HepG2 (cell line): ENCODE data around the gene VEZT. TPM values are rescaled to one million over a fixed set of nuclear protein-coding genes. Genes with fewer than 3 reads are reported as not detected.

Experiments used
- ATAC-seq: fragments of 200-7000 bp; cut with Tn5 transposase; 3 replicates; pipeline ENCODE4 v1.9.1; 2020; ENCODE audit warnings: mild to moderate bottlenecking, moderate library complexity
- BruUV-seq: library from RNA; stranded (reverse); fragments of 400-500 nt; replicated peaks from 2 replicates; lab custom pipeline; 2021; lab: Mats Ljungman, UMichigan
- CTCF ChIA-PET: fragments of 300-600 bp; formaldehyde crosslinking; extraction: SDS; loops from one replicate; lab custom pipeline; 2021; ENCODE audit warnings: low total read pairs, inconsistent platforms, low intra/inter-chr PET ratio; lab: Yijun Ruan, JAX
- POLR2A ChIA-PET: fragments of 350-600 bp; sonication (Branson Sonifier 250); formaldehyde crosslinking; loops from one replicate; lab custom pipeline; 2020; ENCODE audit warnings: antibody characterized with exemption, inconsistent platforms; lab: Yijun Ruan, JAX
- DNase-seq: peaks from one replicate; pipeline ENCODE4 v3.0.0-alpha.2; 2015; ENCODE audit warnings: low spot score
- FAIRE-seq: peaks from 3 replicates; lab custom pipeline; 2011; peaks lifted over from hg19 to GRCh38; lab: Jason Lieb, UNC
- H2AFZ ChIP-seq: one replicate; pipeline ENCODE4 v1.6.1; 2011; ENCODE audit warnings: low read length, inconsistent platforms
- H3K27ac ChIP-seq: fragments of 300-600 bp; 3 replicates; pipeline ENCODE4 v1.8.0; 2011; ENCODE audit warnings: mixed run types, mild to moderate bottlenecking, mixed read lengths, low read length, inconsistent platforms; ENCODE audit not compliant: insufficient read depth; ENCODE audit errors: extremely low read length
- H3K27me3 ChIP-seq, 2 experiments: fragments of 200-600 bp in 1 of 2; 2 replicates in 1 of 2; 3 replicates in 1 of 2; pipeline versions ENCODE4 v1.6.0 to v1.8.0; 2011; ENCODE audit warnings: low read length in 2 of 2, mild to moderate bottlenecking in 2 of 2, moderate library complexity in 2 of 2, inconsistent platforms in 1 of 2; ENCODE audit not compliant: insufficient read depth in 2 of 2, control insufficient read depth in 1 of 2
- H3K36me3 ChIP-seq, 2 experiments: fragments of 200-600 bp in 1 of 2; replicated peaks in 1 of 2; 2 replicates in 1 of 2; 3 replicates in 1 of 2; pipeline versions ENCODE4 v1.5.1 to v1.8.0; 2011; ENCODE audit warnings: low read length in 2 of 2, inconsistent platforms in 1 of 2; ENCODE audit not compliant: insufficient read depth in 2 of 2, control insufficient read depth in 1 of 2
- H3K4me1 ChIP-seq: 2 replicates; pipeline ENCODE4 v1.5.1; 2012; ENCODE audit warnings: low read length, inconsistent platforms; ENCODE audit not compliant: insufficient read depth
- H3K4me2 ChIP-seq: 2 replicates; pipeline ENCODE4 v1.6.0; 2011; ENCODE audit warnings: low read depth, low read length, inconsistent platforms
- H3K4me3 ChIP-seq, 3 experiments: fragments of 200-600 bp in 1 of 3; sonication (generic), shearing (Covaris generic) in 1 of 3; replicated peaks in 1 of 3; 2 replicates each; pipeline ENCODE4 v1.5.1; 2011 to 2016; ENCODE audit warnings: low read length in 3 of 3, inconsistent platforms in 2 of 3, low read depth in 2 of 3, mild to moderate bottlenecking in 2 of 3, control low read depth in 1 of 3, mixed read lengths in 1 of 3; ENCODE audit not compliant: insufficient read depth in 1 of 3
- H3K79me2 ChIP-seq: one replicate; pipeline ENCODE4 v1.6.1; 2011; ENCODE audit warnings: low read length, inconsistent platforms; ENCODE audit not compliant: insufficient read depth
- H3K9ac ChIP-seq: 2 replicates; pipeline ENCODE4 v1.6.0; 2011; ENCODE audit warnings: mild to moderate bottlenecking, low read depth, low read length, inconsistent platforms; ENCODE audit not compliant: insufficient read depth
- H3K9me3 ChIP-seq: 2 replicates; pipeline ENCODE4 v1.5.1; 2012; ENCODE audit warnings: mild to moderate bottlenecking, low read length
- H4K20me1 ChIP-seq: 2 replicates; pipeline ENCODE4 v1.6.0; 2011; ENCODE audit warnings: inconsistent platforms, mild to moderate bottlenecking, low read length, moderate library complexity; ENCODE audit not compliant: insufficient read depth
- HHEX ChIP-seq: IDR thresholded peaks from 2 replicates; pipeline ENCODE4 v1.6.1; 2016; ENCODE audit warnings: control low read depth
- MZF1 ChIP-seq: sonication (generic); formaldehyde crosslinking; IDR thresholded peaks from 2 replicates; pipeline ENCODE4 v1.8.1; 2023; ENCODE audit warnings: mild to moderate bottlenecking, missing genetic modification reagents, borderline replicate concordance
- NONO ChIP-seq, 2 experiments: fragments of 450-650 bp in 1 of 2; sonication (generic) in 1 of 2; formaldehyde crosslinking in 1 of 2; IDR thresholded peaks in 1 of 2; conservative IDR thresholded peaks in 1 of 2; 2 replicates each; pipeline versions ENCODE4 v1.6.1 to v1.8.0; 2017 to 2022; ENCODE audit warnings: mild to moderate bottlenecking in 1 of 2, missing genetic modification reagents in 1 of 2, moderate library complexity in 1 of 2
- NPAS2 ChIP-seq: sonication (generic); formaldehyde crosslinking; IDR thresholded peaks from 2 replicates; pipeline ENCODE4 v1.8.0; 2022; ENCODE audit warnings: mild to moderate bottlenecking, missing genetic modification reagents, borderline replicate concordance
- NR2F1 ChIP-seq, 2 experiments: fragments of 450-650 bp in 1 of 2; formaldehyde crosslinking in 1 of 2; IDR thresholded peaks; 2 replicates each; pipeline versions ENCODE4 v1.5.0 to v1.6.1; 2016 to 2020; ENCODE audit warnings: mild to moderate bottlenecking in 1 of 2, missing compliant biosample characterization in 1 of 2, missing genetic modification reagents in 1 of 2, moderate library complexity in 1 of 2
- PHB2 ChIP-seq: fragments of 450-650 bp; IDR thresholded peaks from 2 replicates; pipeline ENCODE4 v1.6.1; 2018; ENCODE audit not compliant: partially characterized antibody
- SPEN ChIP-seq: sonication (generic); formaldehyde crosslinking; IDR thresholded peaks from 2 replicates; pipeline ENCODE4 v1.5.1; 2020; ENCODE audit warnings: low read depth, mild to moderate bottlenecking, missing genetic modification reagents
- TGIF2 ChIP-seq: IDR thresholded peaks from 2 replicates; pipeline ENCODE4 v1.6.1; 2016; ENCODE audit warnings: control low read depth, missing compliant biosample characterization
- ZFP36L2 ChIP-seq: sonication (generic); formaldehyde crosslinking; IDR thresholded peaks from 2 replicates; pipeline ENCODE4 v1.4.0; 2020; ENCODE audit warnings: missing genetic modification reagents
- ZNF205 ChIP-seq: IDR thresholded peaks from 2 replicates; pipeline ENCODE4 v1.6.1; 2018; ENCODE audit warnings: missing biosample characterization, missing genetic modification reagents
- ZNF607 ChIP-seq: sonication (generic); formaldehyde crosslinking; IDR thresholded peaks from 2 replicates; pipeline ENCODE4 v1.5.1; 2020; ENCODE audit warnings: missing genetic modification reagents, mild to moderate bottlenecking, borderline replicate concordance
- ZNF782 ChIP-seq: sonication (generic); formaldehyde crosslinking; IDR thresholded peaks from 2 replicates; pipeline ENCODE4 v1.4.0; 2020; ENCODE audit warnings: missing genetic modification reagents, mild to moderate bottlenecking, borderline replicate concordance
- WGBS: methylation state at CpG from one replicate; pipeline ENCODE4 v1.1.6; 2017; ENCODE audit warnings: low lambda C conversion rate; 5-methylcytosine and 5-hydroxymethylcytosine counted together
- in situ Hi-C: cut with HindIII; loops from 2 replicates; pipeline ENCODE4 v1.10.0; 2017; ENCODE audit warnings: low pct_unique_long_range_greater_than_20kb; ENCODE audit not compliant: extremely low pct_ligation_motif_present
- intact Hi-C: fragments of 100-400 bp; cut with micrococcal nuclease; formaldehyde crosslinking; loops from one replicate; pipeline ENCODE4 v1.10.0; 2022; ENCODE audit not compliant: unreplicated experiment
- polyA plus RNA-seq, 8 experiments: library from polyadenylated mRNA; depleted of rRNA in 3 of 8; stranded (reverse) in 7 of 8; unstranded in 1 of 8; fragments of >200 nt; fragmentation: Illumina TruSeq in 4 of 8; extraction: Trizol in 4 of 8; gene quantifications; 2 replicates each; pipeline versions ENCODE4 v1.2.1 to v1.2.3, GENCODE V29; 2011 to 2016; ENCODE audit warnings: low read depth in 4 of 8, missing spikeins in 1 of 8, mixed read lengths in 1 of 8; ENCODE audit not compliant: insufficient read depth in 1 of 8
- total RNA-seq, 5 experiments: library from RNA; depleted of rRNA; stranded (reverse); fragments of >200 nt; fragmentation: Illumina TruSeq; extraction: Trizol; gene quantifications; 2 replicates each; pipeline ENCODE4 v1.2.3, GENCODE V29; 2016; ENCODE audit warnings: low read depth in 1 of 5
- TF ChIP-seq, protein P1 (sequence below): sonication (generic); formaldehyde crosslinking; IDR thresholded peaks from 2 replicates; pipeline ENCODE4 v1.4.0; 2020; ENCODE audit warnings: mild to moderate bottlenecking, missing genetic modification reagents
- TF ChIP-seq, protein P2 (sequence below): sonication (generic); formaldehyde crosslinking; conservative IDR thresholded peaks from 2 replicates; pipeline ENCODE4 v1.8.0; 2022; ENCODE audit warnings: low read depth, missing genetic modification reagents
- TF ChIP-seq, protein P3 (sequence below): sonication (generic); formaldehyde crosslinking; IDR thresholded peaks from 2 replicates; pipeline ENCODE4 v1.4.0; 2020; ENCODE audit warnings: missing genetic modification reagents, low read depth, mild to moderate bottlenecking, borderline replicate concordance
- TF ChIP-seq, protein P4 (sequence below): sonication (generic); formaldehyde crosslinking; IDR thresholded peaks from 2 replicates; pipeline ENCODE4 v1.8.0; 2022; ENCODE audit warnings: missing genetic modification reagents, mild to moderate bottlenecking, inconsistent platforms, borderline replicate concordance

Gene VEZT
- total and polyA plus RNA-seq, 2 of the 13 experiments (the other 11 are each of a cell fraction or from before 2014, with no cell fraction given) = 35.5 to 51.6 TPM

DNA sequence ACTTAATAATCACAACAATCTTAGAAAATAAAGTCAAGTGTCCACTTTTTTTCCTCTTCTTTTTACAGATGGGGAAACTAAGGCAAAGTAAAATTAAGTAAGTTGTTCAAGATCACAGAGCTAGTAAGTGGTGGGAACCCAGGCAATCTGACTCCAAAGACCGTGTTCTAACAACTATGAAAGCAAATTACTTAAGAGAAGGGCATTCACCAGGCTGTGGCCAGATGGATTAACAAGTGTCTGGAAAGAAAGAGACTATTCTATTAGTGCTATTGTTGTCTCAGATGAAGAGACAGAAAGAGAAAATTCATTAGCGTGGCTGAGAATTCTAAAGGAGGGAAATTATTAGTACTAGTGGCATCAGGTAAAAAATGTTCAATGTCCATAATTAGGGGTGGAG, 48.9 kb upstream of the VEZT start:
- intact Hi-C loops = no loop called here
- peaks cover 32% of the 10 kb centered on the region for H3K4me1 ChIP-seq

More for the DNA sequence above, 48.9 kb upstream of the VEZT start:
- BruUV-seq = no TSS peak
- ChIA-PET POLR2A (no interaction called here), CTCF (no interaction called here)
- in situ Hi-C loops = no loop called here
- TF ChIP-seq ZFP36L2 (CRISPR knock-in tag) (no peak), ZNF205 (no peak), NR2F1 (CRISPR knock-in tag; IDR thresholded peaks at IDR 0.05) (no peak), NPAS2 (CRISPR knock-in tag) (no peak), ZNF607 (CRISPR knock-in tag) (no peak), MZF1 (CRISPR knock-in tag) (no peak), SPEN (CRISPR knock-in tag) (no peak), HHEX (CRISPR knock-in tag) (no peak), NONO (IDR thresholded peaks at IDR 0.05) (no peak), NONO (CRISPR knock-in tag; conservative IDR thresholded peaks at IDR 0.05) (no peak), ZNF782 (CRISPR knock-in tag) (no peak), TGIF2 (CRISPR knock-in tag) (no peak), PHB2 (no peak)
- TF ChIP-seq, protein P1, sequence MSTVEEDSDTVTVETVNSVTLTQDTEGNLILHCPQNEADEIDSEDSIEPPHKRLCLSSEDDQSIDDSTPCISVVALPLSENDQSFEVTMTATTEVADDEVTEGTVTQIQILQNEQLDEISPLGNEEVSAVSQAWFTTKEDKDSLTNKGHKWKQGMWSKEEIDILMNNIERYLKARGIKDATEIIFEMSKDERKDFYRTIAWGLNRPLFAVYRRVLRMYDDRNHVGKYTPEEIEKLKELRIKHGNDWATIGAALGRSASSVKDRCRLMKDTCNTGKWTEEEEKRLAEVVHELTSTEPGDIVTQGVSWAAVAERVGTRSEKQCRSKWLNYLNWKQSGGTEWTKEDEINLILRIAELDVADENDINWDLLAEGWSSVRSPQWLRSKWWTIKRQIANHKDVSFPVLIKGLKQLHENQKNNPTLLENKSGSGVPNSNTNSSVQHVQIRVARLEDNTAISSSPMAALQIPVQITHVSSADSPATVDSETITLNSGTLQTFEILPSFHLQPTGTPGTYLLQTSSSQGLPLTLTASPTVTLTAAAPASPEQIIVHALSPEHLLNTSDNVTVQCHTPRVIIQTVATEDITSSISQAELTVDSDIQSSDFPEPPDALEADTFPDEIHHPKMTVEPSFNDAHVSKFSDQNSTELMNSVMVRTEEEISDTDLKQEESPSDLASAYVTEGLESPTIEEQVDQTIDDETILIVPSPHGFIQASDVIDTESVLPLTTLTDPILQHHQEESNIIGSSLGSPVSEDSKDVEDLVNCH (CRISPR knock-in tag) = no peak
- TF ChIP-seq, protein P2, sequence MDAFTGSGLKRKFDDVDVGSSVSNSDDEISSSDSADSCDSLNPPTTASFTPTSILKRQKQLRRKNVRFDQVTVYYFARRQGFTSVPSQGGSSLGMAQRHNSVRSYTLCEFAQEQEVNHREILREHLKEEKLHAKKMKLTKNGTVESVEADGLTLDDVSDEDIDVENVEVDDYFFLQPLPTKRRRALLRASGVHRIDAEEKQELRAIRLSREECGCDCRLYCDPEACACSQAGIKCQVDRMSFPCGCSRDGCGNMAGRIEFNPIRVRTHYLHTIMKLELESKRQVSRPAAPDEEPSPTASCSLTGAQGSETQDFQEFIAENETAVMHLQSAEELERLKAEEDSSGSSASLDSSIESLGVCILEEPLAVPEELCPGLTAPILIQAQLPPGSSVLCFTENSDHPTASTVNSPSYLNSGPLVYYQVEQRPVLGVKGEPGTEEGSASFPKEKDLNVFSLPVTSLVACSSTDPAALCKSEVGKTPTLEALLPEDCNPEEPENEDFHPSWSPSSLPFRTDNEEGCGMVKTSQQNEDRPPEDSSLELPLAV (CRISPR knock-in tag) = no peak
- TF ChIP-seq, protein P3, sequence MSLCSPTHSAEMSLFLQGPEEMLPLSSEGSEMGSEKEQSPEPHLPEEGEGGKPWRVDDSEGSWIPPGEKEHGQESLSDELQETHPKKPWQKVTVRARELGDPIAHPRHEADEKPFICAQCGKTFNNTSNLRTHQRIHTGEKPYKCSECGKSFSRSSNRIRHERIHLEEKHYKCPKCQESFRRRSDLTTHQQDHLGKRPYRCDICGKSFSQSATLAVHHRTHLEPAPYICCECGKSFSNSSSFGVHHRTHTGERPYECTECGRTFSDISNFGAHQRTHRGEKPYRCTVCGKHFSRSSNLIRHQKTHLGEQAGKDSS (CRISPR knock-in tag) = no peak
- TF ChIP-seq, protein P4, sequence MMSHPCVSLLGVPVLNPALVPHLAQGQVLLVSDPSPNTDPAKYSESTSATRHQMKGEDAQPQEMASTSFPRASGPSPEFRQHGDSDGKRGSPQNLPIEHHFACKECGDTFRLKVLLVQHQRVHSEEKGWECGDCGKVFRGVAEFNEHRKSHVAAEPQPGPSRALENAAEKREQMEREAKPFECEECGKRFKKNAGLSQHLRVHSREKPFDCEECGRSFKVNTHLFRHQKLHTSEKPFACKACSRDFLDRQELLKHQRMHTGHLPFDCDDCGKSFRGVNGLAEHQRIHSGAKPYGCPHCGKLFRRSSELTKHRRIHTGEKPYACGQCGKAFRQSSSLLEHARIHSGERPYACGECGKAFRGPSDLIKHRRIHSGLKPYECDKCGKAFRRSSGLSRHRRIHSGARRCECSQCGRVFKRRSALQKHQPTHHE (CRISPR knock-in tag) = no peak
- Histone ChIP-seq H3K27me3 (no peaks in the 10 kb centered on the region), H3K79me2 (no peaks in the 10 kb centered on the region), H2AFZ (no peak overlapping the region), H3K4me3 (no peak overlapping the region), H4K20me1 (no peaks in the 10 kb centered on the region), H3K4me2 (no peak overlapping the region), H3K36me3 (peaks cover 0 to 1% of the 10 kb centered on the region in 2 experiments; a peak in 1 of 5 replicates), H3K27ac (no peak overlapping the region), H3K9me3 (no peaks in the 10 kb centered on the region), H3K9ac (no peak overlapping the region)
- 84% methylated on average over 2 of the region's 2 CpGs for WGBS
- no peak for FAIRE-seq
- no peak for ATAC-seq
- DNase-seq = no peak
